ENCODE measurements around the gene YWHAG.
"Not testable (repeated sequence)": the region's sequence is repeated elsewhere in the genome, so short reads cannot be mapped to it uniquely, and the experiment has no call there.

The YWHAG gene

GRCh38 chr7:76358481-76359110 is at the start of gene YWHAG:
Gene YWHAG (minus strand): TSS chr7:76358991. CDS start chr7:76358808, 183 bp downstream.
- ChIA-PET POLR2A (interaction anchor here (0.5 to 2.4 kb wide), 8 partner anchors 9 to 69 kb away, joined by 3 to 21 read pairs (median 4); no protein-coding TSS in a partner anchor), CTCF (no interaction called here)
- DNase-seq (ENCODE audit: extremely low spot score) = peak; percentile 90
- TF ChIP-seq ARNT (IDR thresholded peaks at IDR 0.05) = peak; percentile 94
- TF ChIP-seq L3MBTL2 (conservative IDR thresholded peaks at IDR 0.05) = 0 out of 2 replicates have a peak, but pooled peaks have one; percentile 18
- no peak for TF ChIP-seq FOXK2 (IDR thresholded peaks at IDR 0.05)
- TF ChIP-seq BHLHE40 (IDR thresholded peaks at IDR 0.05; ENCODE audit: borderline replicate concordance) = no peak
- no peak for TF ChIP-seq FOXA1 (IDR thresholded peaks at IDR 0.05)
- TF ChIP-seq TARDBP (IDR thresholded peaks at IDR 0.05) = no peak
- TF ChIP-seq LEF1 (IDR thresholded peaks at IDR 0.05; ENCODE audit: borderline replicate concordance) = no peak
- TF ChIP-seq CTBP1 (IDR thresholded peaks at IDR 0.05; ENCODE audit: borderline replicate concordance) = no peak
- TF ChIP-seq PKNOX1 (IDR thresholded peaks at IDR 0.05) = peak; percentile 16; the same call in 1 of the 2 replicates
- TF ChIP-seq NFRKB (IDR thresholded peaks at IDR 0.05) = no peak
- peak; percentile 64 for TF ChIP-seq ELF4 (IDR thresholded peaks at IDR 0.05)

DNA sequence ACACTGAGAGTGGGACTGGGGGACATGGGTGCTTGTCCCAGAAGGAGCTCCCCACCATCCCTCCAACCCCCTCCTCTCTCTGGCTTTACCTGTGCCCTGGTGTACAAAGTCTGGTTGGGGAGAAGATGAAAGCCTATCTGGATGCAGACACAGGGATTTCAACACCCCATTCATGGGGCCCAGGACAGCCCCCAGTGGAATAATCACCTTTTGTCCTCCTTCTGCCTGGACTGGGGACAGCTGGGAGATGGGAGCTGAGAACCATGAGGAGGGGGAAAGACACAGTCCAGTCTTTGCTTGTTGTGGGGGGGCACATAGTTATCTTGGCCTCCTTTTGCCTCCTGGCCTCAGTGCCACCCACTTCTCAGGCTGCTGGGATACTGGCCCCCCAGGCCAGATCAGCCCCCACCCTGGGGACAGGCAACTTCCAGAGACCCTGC is 49.4 kb upstream of the YWHAG start:
- no peak for TF ChIP-seq L3MBTL2 (conservative IDR thresholded peaks at IDR 0.05)
- no peak for TF ChIP-seq BHLHE40 (IDR thresholded peaks at IDR 0.05; ENCODE audit: borderline replicate concordance)
- no peak for TF ChIP-seq HDGF (IDR thresholded peaks at IDR 0.05; ENCODE audit: borderline replicate concordance)
- no peak for TF ChIP-seq TARDBP (IDR thresholded peaks at IDR 0.05)
- no peak for TF ChIP-seq NFRKB (IDR thresholded peaks at IDR 0.05)
- no peak for TF ChIP-seq LEF1 (IDR thresholded peaks at IDR 0.05; ENCODE audit: borderline replicate concordance)
- TF ChIP-seq SP1 (IDR thresholded peaks at IDR 0.05) = no peak
- TF ChIP-seq FOXK2 (IDR thresholded peaks at IDR 0.05) = no peak
- no peak for TF ChIP-seq CTBP1 (IDR thresholded peaks at IDR 0.05; ENCODE audit: borderline replicate concordance)
- ChIA-PET CTCF (no interaction called here), POLR2A (interaction anchor here (0.9 kb wide), 1 partner anchor 15 kb away, joined by 3 read pairs; no protein-coding TSS in a partner anchor)
- peak; percentile 3 for DNase-seq (ENCODE audit: extremely low spot score)

- TF ChIP-seq FOXK2 (IDR thresholded peaks at IDR 0.05) (no peak), CTBP1 (IDR thresholded peaks at IDR 0.05; ENCODE audit: borderline replicate concordance) (no peak), HDGF (IDR thresholded peaks at IDR 0.05; ENCODE audit: borderline replicate concordance) (no peak), TARDBP (IDR thresholded peaks at IDR 0.05) (no peak), BHLHE40 (IDR thresholded peaks at IDR 0.05; ENCODE audit: borderline replicate concordance) (no peak), FOXM1 (IDR thresholded peaks at IDR 0.05; ENCODE audit: borderline replicate concordance) (no peak), PKNOX1 (IDR thresholded peaks at IDR 0.05) (no peak), SUZ12 (IDR thresholded peaks at IDR 0.05) (no peak), SP1 (IDR thresholded peaks at IDR 0.05) (no peak)
- ChIA-PET POLR2A (interaction anchor here (0.9 kb wide), 1 partner anchor 15 kb away, joined by 3 read pairs; no protein-coding TSS in a partner anchor), CTCF (no interaction called here)
- DNase-seq (ENCODE audit: extremely low spot score) = no peak
These were observed 48.9 kb upstream of the YWHAG start for GRCh38 chr7:76407718-76408117.

DNA sequence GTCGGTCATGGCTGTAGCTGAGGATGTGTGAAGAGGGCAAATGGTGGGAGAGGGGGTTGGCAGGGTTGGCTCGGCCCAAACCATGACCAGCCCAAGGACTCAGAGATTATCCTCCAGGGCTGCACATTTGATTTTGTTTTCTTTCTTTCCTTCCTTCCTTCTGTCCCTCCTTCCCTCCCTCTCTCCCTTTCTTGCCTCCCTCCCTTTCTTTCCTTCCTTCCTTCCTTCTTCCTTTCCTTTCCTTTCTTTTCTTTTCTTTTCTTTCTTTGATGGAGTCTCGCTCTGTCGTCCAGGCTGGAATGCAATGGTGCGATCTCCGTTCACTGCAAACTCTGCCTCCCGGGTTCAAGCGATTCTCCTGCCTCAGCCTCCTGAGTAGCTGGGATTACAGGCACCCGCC is 46.9 kb upstream of the YWHAG start:
- POLR2A ChIA-PET = no interaction called here
- CTCF ChIA-PET = no interaction called here
- DNase-seq (ENCODE audit: extremely low spot score) = no peak
- no peak for TF ChIP-seq ELF4 (IDR thresholded peaks at IDR 0.05)

DNA sequence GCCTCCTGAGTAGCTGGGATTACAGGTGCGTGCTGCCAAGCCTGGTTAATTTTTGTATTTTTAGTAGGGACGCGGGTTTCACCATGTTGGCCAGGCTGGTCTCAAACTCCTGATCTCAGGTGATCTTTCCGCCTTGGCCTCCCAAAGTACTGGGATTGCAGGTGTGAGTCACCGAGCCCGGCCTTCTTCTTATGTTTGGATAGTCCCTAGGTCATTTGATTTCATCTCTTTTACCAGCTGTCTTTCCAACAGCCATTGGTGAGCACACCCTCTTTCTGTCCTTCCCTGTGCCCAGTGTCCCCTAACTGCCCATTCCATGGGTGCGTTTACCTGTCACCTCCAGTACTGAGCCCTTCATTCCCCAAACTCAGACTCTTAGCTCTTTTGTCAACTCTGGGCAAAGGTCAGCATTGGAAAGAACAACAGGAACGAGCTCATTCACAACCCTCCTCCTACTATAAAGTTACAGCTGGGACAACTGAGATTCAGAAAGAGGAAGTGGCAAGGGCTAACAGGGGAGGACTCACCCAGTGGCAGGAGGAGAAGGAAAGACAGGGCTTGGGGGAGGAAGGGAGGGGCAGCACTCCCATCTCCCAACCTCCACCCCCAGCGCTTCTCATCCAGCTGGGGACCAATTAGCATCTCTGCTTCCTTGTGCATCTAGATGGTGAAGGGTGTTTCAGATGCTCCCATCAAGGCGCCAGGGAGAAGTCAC is 45.1 kb upstream of the YWHAG start:
- DNase-seq (ENCODE audit: extremely low spot score) = no peak
- ChIA-PET CTCF (no interaction called here), POLR2A (no interaction called here)
- TF ChIP-seq FOXA1 (IDR thresholded peaks at IDR 0.05) (no peak), BHLHE40 (IDR thresholded peaks at IDR 0.05; ENCODE audit: borderline replicate concordance) (no peak), L3MBTL2 (conservative IDR thresholded peaks at IDR 0.05) (no peak), PKNOX1 (IDR thresholded peaks at IDR 0.05) (no peak)

- DNase-seq (ENCODE audit: extremely low spot score); CTCF ChIA-PET; POLR2A ChIA-PET: not testable (repeated sequence)
These were observed 44.3 kb upstream of the YWHAG start for GRCh38 chr7:76403097-76403496.

DNA sequence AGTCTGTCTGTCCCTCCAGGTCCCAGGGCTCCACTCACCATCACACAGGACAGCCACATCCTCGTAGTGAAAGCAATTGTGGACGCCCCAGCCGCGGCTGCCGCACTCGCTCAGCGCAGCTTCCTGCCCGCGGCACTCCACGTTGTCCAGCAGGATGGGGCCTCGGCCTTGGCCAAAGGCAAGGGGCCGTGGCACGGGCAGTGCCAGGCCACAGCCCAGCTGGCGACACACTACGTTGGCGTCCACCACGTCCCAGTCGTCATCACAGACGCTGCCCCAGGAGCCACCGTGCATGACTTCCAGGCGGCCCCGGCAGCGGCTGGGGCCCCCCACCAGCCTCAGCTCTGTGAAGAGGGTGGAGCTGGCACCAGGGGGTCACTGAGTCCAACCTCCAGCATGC is 41.5 kb upstream of the YWHAG start:
- CTCF ChIA-PET = no interaction called here
- POLR2A ChIA-PET = no interaction called here
- DNase-seq (ENCODE audit: extremely low spot score) = no peak
- TF ChIP-seq BHLHE40 (IDR thresholded peaks at IDR 0.05; ENCODE audit: borderline replicate concordance) (no peak), SUZ12 (IDR thresholded peaks at IDR 0.05) (no peak), ARNT (IDR thresholded peaks at IDR 0.05) (no peak), FOXK2 (IDR thresholded peaks at IDR 0.05) (no peak), ELF4 (IDR thresholded peaks at IDR 0.05) (no peak), FOXA1 (IDR thresholded peaks at IDR 0.05) (no peak), SP1 (IDR thresholded peaks at IDR 0.05) (no peak)
